ENCODE results near the gene PRKX.

- TF ChIP-seq CTCF (IDR thresholded peaks at IDR 0.05), result no peak
- TF ChIP-seq POLR2A (IDR thresholded peaks at IDR 0.05), result no peak
- TF ChIP-seq POLR2AphosphoS5 (IDR thresholded peaks at IDR 0.05), result no peak
- TF ChIP-seq EP300 (IDR thresholded peaks at IDR 0.05), result no peak
Measured at GRCh38 chrX:3609810-3610209, 103.6 kb downstream of the PRKX start.

Measured in upper lobe of left lung (tissue), 4 donors.